ENCODE measurements around the gene CCSER1. TPM values are rescaled to one million over a fixed set of nuclear protein-coding genes. Genes with fewer than 3 reads are reported as not detected.

The CCSER1 gene
- total RNA-seq, 1 donor from 2014 or later = 11.9 TPM

- Mint-ChIP-seq H3K4me3 (no peak overlapping the region), H3K4me1 (no peaks in the 10 kb centered on the region), H3K36me3 (ENCODE audit: low read depth) (no peaks in the 10 kb centered on the region), H3K27ac (ENCODE audit: unreplicated experiment) (no peak overlapping the region), H3K9me3 (no peaks in the 10 kb centered on the region), H3K27me3 (ENCODE audit: low read depth) (no peaks in the 10 kb centered on the region)
- TF ChIP-seq CTCF (conservative IDR thresholded peaks at IDR 0.05) = peak; percentile 43
- DNase-seq (ENCODE audit: low read depth, low spot score) = no peak
Observed at GRCh38 chr4:91116861-91117260, 989.7 kb downstream of the CCSER1 start.

GRCh38 chr4:91118597-91118996 lies 991.4 kb downstream of the CCSER1 start:
- no peaks in the 10 kb centered on the region for H3K36me3 Mint-ChIP-seq (ENCODE audit: low read depth)
- DNase-seq (ENCODE audit: low read depth, low spot score) = no peak
- TF ChIP-seq CTCF (conservative IDR thresholded peaks at IDR 0.05) = no peak
- no peaks in the 10 kb centered on the region for H3K4me1 Mint-ChIP-seq
- H3K27ac Mint-ChIP-seq (ENCODE audit: unreplicated experiment) = no peak overlapping the region
- no peaks in the 10 kb centered on the region for H3K27me3 Mint-ChIP-seq (ENCODE audit: low read depth)
- no peaks in the 10 kb centered on the region for H3K9me3 Mint-ChIP-seq
- no peak overlapping the region for H3K4me3 Mint-ChIP-seq

- Mint-ChIP-seq H3K9me3 (no peaks in the 10 kb centered on the region), H3K4me1 (no peaks in the 10 kb centered on the region), H3K36me3 (ENCODE audit: low read depth) (no peaks in the 10 kb centered on the region), H3K27ac (ENCODE audit: unreplicated experiment) (no peak overlapping the region), H3K4me3 (no peak overlapping the region), H3K27me3 (ENCODE audit: low read depth) (no peaks in the 10 kb centered on the region)
- no peak for DNase-seq (ENCODE audit: low read depth, low spot score)
- TF ChIP-seq CTCF (conservative IDR thresholded peaks at IDR 0.05) = no peak
Observed at GRCh38 chr4:91123742-91124141, 996.5 kb downstream of the CCSER1 start.

GRCh38 chr4:91127192-91127591 lies 1000.0 kb downstream of the CCSER1 start:
- no peaks in the 10 kb centered on the region for H3K27me3 Mint-ChIP-seq (ENCODE audit: low read depth)
- no peak for TF ChIP-seq CTCF (conservative IDR thresholded peaks at IDR 0.05)
- H3K27ac Mint-ChIP-seq (ENCODE audit: unreplicated experiment) = no peak overlapping the region
- no peaks in the 10 kb centered on the region for H3K4me1 Mint-ChIP-seq
- no peaks in the 10 kb centered on the region for H3K36me3 Mint-ChIP-seq (ENCODE audit: low read depth)
- no peak for DNase-seq (ENCODE audit: low read depth, low spot score)
- no peaks in the 10 kb centered on the region for H3K9me3 Mint-ChIP-seq
- H3K4me3 Mint-ChIP-seq = no peak overlapping the region

- H3K9me3 Mint-ChIP-seq = no peaks in the 10 kb centered on the region
- TF ChIP-seq CTCF (conservative IDR thresholded peaks at IDR 0.05) = no peak
- H3K4me3 Mint-ChIP-seq = no peak overlapping the region
- H3K4me1 Mint-ChIP-seq = no peaks in the 10 kb centered on the region
- DNase-seq (ENCODE audit: low read depth, low spot score) = no peak
- no peak overlapping the region for H3K27ac Mint-ChIP-seq (ENCODE audit: unreplicated experiment)
- no peaks in the 10 kb centered on the region for H3K36me3 Mint-ChIP-seq (ENCODE audit: low read depth)
- no peaks in the 10 kb centered on the region for H3K27me3 Mint-ChIP-seq (ENCODE audit: low read depth)
Observed at GRCh38 chr4:91127831-91128230, 1000.6 kb downstream of the CCSER1 start.

- Mint-ChIP-seq H3K27ac (ENCODE audit: unreplicated experiment) (no peak overlapping the region), H3K27me3 (ENCODE audit: low read depth) (no peaks in the 10 kb centered on the region)
Observed at GRCh38 chr4:91128519-91128918, 1001.3 kb downstream of the CCSER1 start.

More at GRCh38 chr4:91128519-91128918, 1001.3 kb downstream of the CCSER1 start:
- no peaks in the 10 kb centered on the region for H3K4me1 Mint-ChIP-seq
- DNase-seq (ENCODE audit: low read depth, low spot score) = no peak
- TF ChIP-seq CTCF (conservative IDR thresholded peaks at IDR 0.05) = no peak
- no peak overlapping the region for H3K4me3 Mint-ChIP-seq
- no peaks in the 10 kb centered on the region for H3K36me3 Mint-ChIP-seq (ENCODE audit: low read depth)
- H3K9me3 Mint-ChIP-seq = no peaks in the 10 kb centered on the region
